ENCODE data around the gene NUFIP2. TPM values are rescaled to one million over a fixed set of nuclear protein-coding genes. Genes with fewer than 3 reads are reported as not detected.
"Not testable (repeated sequence)": the region's sequence is repeated elsewhere in the genome, so short reads cannot be mapped to it uniquely, and the experiment has no call there.

NUFIP2 gene
- total RNA-seq = 10 to 100 TPM; 47.1 to 71.6 TPM
- polyA plus RNA-seq = 10 to 100 TPM; 10.2 to 12.2 TPM
- long read RNA-seq, donor 1, full-length matches to known transcripts = 9 of 28 reads
- long read RNA-seq, donor 1, partial matches to known transcripts = 19 of 28 reads
- long read RNA-seq, donor 1, other reads (novel, unspliced or antisense) = 0 of 28 reads
- long read RNA-seq, donor 2, full-length matches to known transcripts = 3 of 3 reads
- long read RNA-seq, donor 2, partial matches to known transcripts = 0 of 3 reads
- long read RNA-seq, donor 2, other reads (novel, unspliced or antisense) = 0 of 3 reads
- long read RNA-seq, donor 3, full-length matches to known transcripts = 2 of 2 reads
- long read RNA-seq, donor 3, partial matches to known transcripts = 0 of 2 reads
- long read RNA-seq, donor 3, other reads (novel, unspliced or antisense) = 0 of 2 reads
- long read RNA-seq, donor 4, full-length matches to known transcripts = 1 of 1 reads
- long read RNA-seq, donor 4, partial matches to known transcripts = 0 of 1 reads
- long read RNA-seq, donor 4, other reads (novel, unspliced or antisense) = 0 of 1 reads
- long read RNA-seq, donor 5, full-length matches to known transcripts = 5 of 18 reads
- long read RNA-seq, donor 5, partial matches to known transcripts = 13 of 18 reads
- long read RNA-seq, donor 5, other reads (novel, unspliced or antisense) = 0 of 18 reads

GRCh38 chr17:29293890-29294579 is at the start of gene NUFIP2:
Gene NUFIP2, minus strand, starts transcription at chr17:29294148. Its CDS starts 89 bp downstream, at chr17:29294059.
- TF ChIP-seq, protein P1, sequence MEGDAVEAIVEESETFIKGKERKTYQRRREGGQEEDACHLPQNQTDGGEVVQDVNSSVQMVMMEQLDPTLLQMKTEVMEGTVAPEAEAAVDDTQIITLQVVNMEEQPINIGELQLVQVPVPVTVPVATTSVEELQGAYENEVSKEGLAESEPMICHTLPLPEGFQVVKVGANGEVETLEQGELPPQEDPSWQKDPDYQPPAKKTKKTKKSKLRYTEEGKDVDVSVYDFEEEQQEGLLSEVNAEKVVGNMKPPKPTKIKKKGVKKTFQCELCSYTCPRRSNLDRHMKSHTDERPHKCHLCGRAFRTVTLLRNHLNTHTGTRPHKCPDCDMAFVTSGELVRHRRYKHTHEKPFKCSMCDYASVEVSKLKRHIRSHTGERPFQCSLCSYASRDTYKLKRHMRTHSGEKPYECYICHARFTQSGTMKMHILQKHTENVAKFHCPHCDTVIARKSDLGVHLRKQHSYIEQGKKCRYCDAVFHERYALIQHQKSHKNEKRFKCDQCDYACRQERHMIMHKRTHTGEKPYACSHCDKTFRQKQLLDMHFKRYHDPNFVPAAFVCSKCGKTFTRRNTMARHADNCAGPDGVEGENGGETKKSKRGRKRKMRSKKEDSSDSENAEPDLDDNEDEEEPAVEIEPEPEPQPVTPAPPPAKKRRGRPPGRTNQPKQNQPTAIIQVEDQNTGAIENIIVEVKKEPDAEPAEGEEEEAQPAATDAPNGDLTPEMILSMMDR (IDR thresholded peaks at IDR 0.05; ENCODE audit: control extremely low read depth, extremely low read depth) = no peak
- Histone ChIP-seq H3K36me3 (ENCODE audit: control insufficient read depth in 4 of 4, insufficient read depth in 4 of 4, low read length in 4 of 4) (peaks cover 0 to 4% (median 1%) of the 10 kb centered on the region in 4 donors), H3K9me3 (ENCODE audit: control insufficient read depth in 4 of 4, insufficient read depth in 3 of 4, low read length in 3 of 4) (no peaks in the 10 kb centered on the region), H3K4me1 (ENCODE audit: control insufficient read depth in 5 of 5, insufficient read depth in 5 of 5, low read length in 5 of 5) (peaks cover under 1 to 25% (median 7%) of the 10 kb centered on the region in 5 donors), H3K4me3 (peak within 1 kb of the TSS; percentile 99), H3K27ac (ENCODE audit: low read depth in 1 of 2, low read length in 1 of 2) (peak within 1 kb of the TSS; percentile 99), H3K27me3 (ENCODE audit: control insufficient read depth in 3 of 3, insufficient read depth in 3 of 3, low read length in 2 of 3) (no peaks in the 10 kb centered on the region), H3K9ac (ENCODE audit: insufficient read depth in 1 of 2, low read length in 2 of 2) (peak within 1 kb of the TSS; percentile 75 to 93)
- DNase-seq (peak; percentile 99 to 100 (median 100)), ATAC-seq (ENCODE audit: insufficient read depth, low FRiP score) (peak; percentile 90)
- 0% methylated on average over 31 of the region's 31 CpGs for WGBS, 2 donors

DNA sequence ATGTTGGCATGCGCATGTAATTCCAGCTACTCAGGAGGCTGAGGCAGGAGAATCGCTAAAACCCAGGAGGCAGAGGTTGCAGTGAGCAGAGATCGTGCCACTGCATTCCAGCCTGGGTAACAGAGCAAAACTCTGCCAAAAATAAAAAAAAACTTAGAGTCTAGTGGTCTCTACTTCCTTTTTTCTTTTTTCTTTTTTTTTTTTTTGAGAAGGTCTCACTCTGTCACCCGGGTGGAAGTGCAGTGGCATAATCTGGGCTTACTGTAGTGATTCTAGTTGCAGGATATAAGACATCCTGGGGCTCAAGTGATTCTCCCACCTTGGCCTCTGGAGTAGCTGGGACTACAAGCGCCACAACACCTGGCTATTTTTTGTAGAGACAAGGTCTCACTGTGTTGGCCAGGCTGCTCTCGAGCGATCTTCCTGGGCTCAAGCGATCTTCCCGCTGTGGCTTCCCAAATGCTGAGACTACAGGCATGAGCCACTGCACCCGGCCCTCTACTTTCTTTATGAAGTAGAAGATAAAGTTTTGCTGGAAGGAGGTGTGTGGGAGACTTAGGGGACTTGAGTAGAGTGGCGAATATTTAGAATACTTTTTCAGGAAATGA is 48.3 kb upstream of the NUFIP2 start:
- Histone ChIP-seq H3K27me3 (ENCODE audit: control insufficient read depth in 3 of 3, insufficient read depth in 3 of 3, low read length in 2 of 3) (no peaks in the 10 kb centered on the region), H3K4me3 (no peak overlapping the region), H3K4me1 (ENCODE audit: control insufficient read depth in 5 of 5, insufficient read depth in 5 of 5, low read length in 5 of 5) (no peaks in the 10 kb centered on the region), H3K9me3 (ENCODE audit: control insufficient read depth in 4 of 4, insufficient read depth in 3 of 4, low read length in 3 of 4) (no peaks in the 10 kb centered on the region), H3K36me3 (ENCODE audit: control insufficient read depth in 4 of 4, insufficient read depth in 4 of 4, low read length in 4 of 4) (no peaks in the 10 kb centered on the region), H3K27ac (ENCODE audit: low read depth in 1 of 2, low read length in 1 of 2) (no peak overlapping the region), H3K9ac (ENCODE audit: insufficient read depth in 1 of 2, low read length in 2 of 2) (no peak overlapping the region)
- no peak for ATAC-seq (ENCODE audit: insufficient read depth, low FRiP score)
- no peak for DNase-seq
- TF ChIP-seq, protein P1 (IDR thresholded peaks at IDR 0.05; ENCODE audit: control extremely low read depth, extremely low read depth) = no peak
- 52 to 71% methylated on average over 11 of the region's 11 CpGs for WGBS, 2 donors

- no peak for DNase-seq
- H3K36me3 ChIP-seq (ENCODE audit: control insufficient read depth in 4 of 4, insufficient read depth in 4 of 4, low read length in 4 of 4) = no peaks in the 10 kb centered on the region
- ATAC-seq (ENCODE audit: insufficient read depth, low FRiP score) = no peak
- H3K9me3 ChIP-seq (ENCODE audit: control insufficient read depth in 4 of 4, insufficient read depth in 3 of 4, low read length in 3 of 4) = no peaks in the 10 kb centered on the region
- no peak overlapping the region for H3K9ac ChIP-seq (ENCODE audit: insufficient read depth in 1 of 2, low read length in 2 of 2)
- no peaks in the 10 kb centered on the region for H3K27me3 ChIP-seq (ENCODE audit: control insufficient read depth in 3 of 3, insufficient read depth in 3 of 3, low read length in 2 of 3)
- WGBS, 2 donors = 83 to 88% methylated on average over 2 of the region's 2 CpGs
- H3K4me1 ChIP-seq (ENCODE audit: control insufficient read depth in 5 of 5, insufficient read depth in 5 of 5, low read length in 5 of 5) = no peaks in the 10 kb centered on the region
- no peak overlapping the region for H3K4me3 ChIP-seq
- TF ChIP-seq, protein P1 (IDR thresholded peaks at IDR 0.05; ENCODE audit: control extremely low read depth, extremely low read depth) = no peak
- H3K27ac ChIP-seq (ENCODE audit: low read depth in 1 of 2, low read length in 1 of 2) = no peak overlapping the region
Observed at GRCh38 chr17:29341726-29342125, 47.8 kb upstream of the NUFIP2 start.

- not testable (repeated sequence) for DNase-seq; H3K9ac ChIP-seq (ENCODE audit: insufficient read depth in 1 of 2, low read length in 2 of 2); H3K36me3 ChIP-seq (ENCODE audit: control insufficient read depth in 4 of 4, insufficient read depth in 4 of 4, low read length in 4 of 4); H3K9me3 ChIP-seq (ENCODE audit: control insufficient read depth in 4 of 4, insufficient read depth in 3 of 4, low read length in 3 of 4); H3K4me1 ChIP-seq (ENCODE audit: control insufficient read depth in 5 of 5, insufficient read depth in 5 of 5, low read length in 5 of 5); H3K27me3 ChIP-seq (ENCODE audit: control insufficient read depth in 3 of 3, insufficient read depth in 3 of 3, low read length in 2 of 3); H3K4me3 ChIP-seq; ATAC-seq (ENCODE audit: insufficient read depth, low FRiP score); H3K27ac ChIP-seq (ENCODE audit: low read depth in 1 of 2, low read length in 1 of 2)
- WGBS, 2 donors = 79 to 82% methylated on average over 9 of the region's 9 CpGs
Observed at GRCh38 chr17:29339016-29339415, 45.1 kb upstream of the NUFIP2 start.

All from lung (tissue), 16 donors.